Hepatocyte (in vitro differentiated cells): Measurements from ENCODE around the gene ORC2.

ENCODE experiments used
- CTCF ChIP-seq: fragments of 200-600 bp; sonication (generic); IDR thresholded peaks from 2 replicates; pipeline ENCODE4 v1.5.1; 2016; ENCODE audit warnings: antibody characterized with exemption, mild to moderate bottlenecking; ENCODE audit not compliant: poor library complexity
- EZH2 ChIP-seq: fragments of 200-600 bp; sonication (generic); IDR thresholded peaks from 2 replicates; pipeline ENCODE4 v1.6.1; 2016; ENCODE audit warnings: antibody characterized with exemption, mild to moderate bottlenecking, borderline replicate concordance
- EZH2phosphoT487 ChIP-seq: fragments of 200-600 bp; sonication (generic); IDR thresholded peaks from one replicate; pipeline ENCODE4 v1.6.1; 2018; ENCODE audit warnings: antibody characterized with exemption, mild to moderate bottlenecking, low read depth, moderate library complexity; ENCODE audit not compliant: unreplicated experiment, severe bottlenecking

GRCh38 chr2:200861617-200862155 is 101.8 kb downstream of the ORC2 start:
- TF ChIP-seq CTCF = no peak
- TF ChIP-seq EZH2 = no peak
- no peak for TF ChIP-seq EZH2phosphoT487
